Peyer's patch (tissue), 4 donors: ENCODE results near the gene TMEM87B. TPM values are rescaled to one million over a fixed set of nuclear protein-coding genes. Genes with fewer than 3 reads are reported as not detected.

ENCODE experiments used
- DNase-seq, 3 donors: peaks; one replicate each; pipeline ENCODE4 v3.0.0-alpha.2; 2017 to 2019
- H3K27ac ChIP-seq, 4 donors: fragments of 200-600 bp; sonication (generic); one replicate each; pipeline ENCODE4 v1.5.1; 2016 to 2019
- H3K27me3 ChIP-seq, 2 donors: fragments of 200-600 bp; sonication (generic); one replicate each; pipeline ENCODE4 v1.5.1; 2019
- H3K36me3 ChIP-seq, 3 donors: fragments of 200-600 bp; sonication (generic); one replicate each; pipeline ENCODE4 v1.5.1; 2016 to 2019
- H3K4me1 ChIP-seq, 4 donors: fragments of 200-600 bp; sonication (generic); one replicate each; pipeline ENCODE4 v1.5.1; 2016 to 2019
- H3K4me3 ChIP-seq, 4 donors: fragments of 200-600 bp; sonication (generic); 1 replicate in 3 of 4; 2 replicates in 1 of 4; pipeline ENCODE4 v1.5.1; 2016 to 2019; ENCODE audit warnings: mild to moderate bottlenecking in 1 of 4
- H3K9me3 ChIP-seq, 4 donors: fragments of 200-600 bp; sonication (generic); one replicate each; pipeline ENCODE4 v1.5.1; 2016 to 2019; ENCODE audit warnings: mild to moderate bottlenecking in 1 of 4
- CTCF ChIP-seq, 6 experiments: fragments of 450-650 bp in 4 of 6; fragments of 200-600 bp in 2 of 6; sonication (generic) in 1 of 6; IDR thresholded peaks; one replicate each; pipeline ENCODE4 v1.5.1; 2017 to 2019; ENCODE audit warnings: antibody characterized with exemption in 6 of 6, mild to moderate bottlenecking in 3 of 6, moderate library complexity in 1 of 6
- POLR2A ChIP-seq, 2 donors: fragments of 450-650 bp; IDR thresholded peaks; one replicate each; pipeline ENCODE4 v1.5.1; 2017; ENCODE audit warnings: antibody characterized with exemption in 2 of 2, mild to moderate bottlenecking in 2 of 2, moderate library complexity in 2 of 2
- total RNA-seq, 4 donors: library from RNA; depleted of rRNA; stranded (reverse); fragments of >200 nt; gene quantifications; one replicate each; pipeline ENCODE4 v1.1.0, GENCODE V29; 2016

TMEM87B gene
- total RNA-seq, 4 donors from 2014 or later: 22.3 to 85.6 (median 48.6) TPM

- no peaks in the 10 kb centered on the region for H3K36me3 ChIP-seq
- TF ChIP-seq POLR2A (IDR thresholded peaks at IDR 0.05): no peak
- TF ChIP-seq CTCF (IDR thresholded peaks at IDR 0.05): no peak
- DNase-seq: peak in 1 of 3 donors; percentile 15
These were observed 96.2 kb downstream of the TMEM87B start for GRCh38 chr2:112151271-112151670.

GRCh38 chr2:112151701-112152440, 96.8 kb downstream of the TMEM87B start:
- H3K27me3 ChIP-seq: no peaks in the 10 kb centered on the region
- DNase-seq: peak in 2 of 3 donors; percentile 14 to 31
- H3K9me3 ChIP-seq: no peaks in the 10 kb centered on the region
- H3K4me1 ChIP-seq: peaks cover 0 to 15% (median 0%) of the 10 kb centered on the region in 4 donors
- H3K4me3 ChIP-seq: no peak overlapping the region
- no peak overlapping the region for H3K27ac ChIP-seq
- no peaks in the 10 kb centered on the region for H3K36me3 ChIP-seq
- no peak for TF ChIP-seq CTCF (IDR thresholded peaks at IDR 0.05)
- no peak for TF ChIP-seq POLR2A (IDR thresholded peaks at IDR 0.05)

More at GRCh38 chr2:112151271-112151670, 96.2 kb downstream of the TMEM87B start:
- no peaks in the 10 kb centered on the region for H3K9me3 ChIP-seq
- no peak overlapping the region for H3K4me3 ChIP-seq
- no peaks in the 10 kb centered on the region for H3K27me3 ChIP-seq
- H3K27ac ChIP-seq: no peak overlapping the region
- H3K4me1 ChIP-seq: peaks cover 0 to 14% (median 0%) of the 10 kb centered on the region in 4 donors

GRCh38 chr2:112152476-112153178, 97.6 kb downstream of the TMEM87B start:
- Histone ChIP-seq H3K27ac (no peak overlapping the region), H3K36me3 (no peaks in the 10 kb centered on the region), H3K4me3 (no peak overlapping the region), H3K27me3 (no peaks in the 10 kb centered on the region), H3K9me3 (no peaks in the 10 kb centered on the region), H3K4me1 (peaks cover 0 to 15% (median 0%) of the 10 kb centered on the region in 4 donors)
- no peak for TF ChIP-seq CTCF (IDR thresholded peaks at IDR 0.05)
- TF ChIP-seq POLR2A (IDR thresholded peaks at IDR 0.05): no peak
- DNase-seq: peak in 1 of 3 donors; percentile 25

GRCh38 chr2:112153179-112153490, 98.1 kb downstream of the TMEM87B start:
- Histone ChIP-seq H3K27me3 (no peaks in the 10 kb centered on the region), H3K4me1 (peaks cover 0 to 15% (median 0%) of the 10 kb centered on the region in 4 donors), H3K36me3 (no peaks in the 10 kb centered on the region), H3K4me3 (no peak overlapping the region), H3K9me3 (no peaks in the 10 kb centered on the region), H3K27ac (no peak overlapping the region)
- TF ChIP-seq POLR2A (IDR thresholded peaks at IDR 0.05): no peak
- no peak for TF ChIP-seq CTCF (IDR thresholded peaks at IDR 0.05)
- no peak for DNase-seq

- peaks cover 0 to 15% (median 0%) of the 10 kb centered on the region in 4 donors for H3K4me1 ChIP-seq
- H3K27ac ChIP-seq: no peak overlapping the region
- no peak overlapping the region for H3K4me3 ChIP-seq
- H3K36me3 ChIP-seq: no peaks in the 10 kb centered on the region
- H3K27me3 ChIP-seq: no peaks in the 10 kb centered on the region
- TF ChIP-seq CTCF (IDR thresholded peaks at IDR 0.05) (no peak), POLR2A (IDR thresholded peaks at IDR 0.05) (no peak)
- DNase-seq: peak in 2 of 3 donors; percentile 5 to 37
- H3K9me3 ChIP-seq: no peaks in the 10 kb centered on the region
These were observed 98.4 kb downstream of the TMEM87B start for GRCh38 chr2:112153501-112153900.
